Fibroblast of mammary gland (primary cell): ENCODE measurements around the gene MAP2.

Experiments used
- DNase-seq: peaks from one replicate; pipeline ENCODE4 v3.0.0-alpha.2; 2010; ENCODE audit warnings: low read depth
- H3K4me3 ChIP-seq: 2 replicates; pipeline ENCODE4 v1.5.1; 2011; ENCODE audit warnings: low read depth, mild to moderate bottlenecking, low read length, moderate library complexity; ENCODE audit not compliant: control insufficient read depth
- CTCF ChIP-seq: conservative IDR thresholded peaks from 2 replicates; pipeline ENCODE4 v1.5.1; 2011; ENCODE audit warnings: low read depth, low read length, inconsistent platforms; ENCODE audit not compliant: control insufficient read depth, insufficient read depth

MAP2 gene

GRCh38 chr2:209441541-209441940 lies 17.7 kb downstream of the MAP2 start:
- H3K4me3 ChIP-seq = no peak overlapping the region
- DNase-seq = no peak
- no peak for TF ChIP-seq CTCF

GRCh38 chr2:209442939-209443338 lies 19.1 kb downstream of the MAP2 start:
- DNase-seq = no peak

GRCh38 chr2:209445485-209445884 lies 21.6 kb downstream of the MAP2 start:
- no peak for TF ChIP-seq CTCF
- no peak for DNase-seq
- H3K4me3 ChIP-seq = no peak overlapping the region

More at GRCh38 chr2:209442939-209443338, 19.1 kb downstream of the MAP2 start:
- no peak overlapping the region for H3K4me3 ChIP-seq
- no peak for TF ChIP-seq CTCF

GRCh38 chr2:209451209-209451834 lies 27.5 kb downstream of the MAP2 start:
- H3K4me3 ChIP-seq = no peak overlapping the region
- no peak for TF ChIP-seq CTCF
- no peak for DNase-seq

GRCh38 chr2:209456489-209456888 lies 32.6 kb downstream of the MAP2 start:
- no peak for TF ChIP-seq CTCF
- no peak overlapping the region for H3K4me3 ChIP-seq

GRCh38 chr2:209458008-209458979 lies 34.4 kb downstream of the MAP2 start:
- DNase-seq = no peak
- TF ChIP-seq CTCF = no peak
- no peak overlapping the region for H3K4me3 ChIP-seq

More at GRCh38 chr2:209456489-209456888, 32.6 kb downstream of the MAP2 start:
- no peak for DNase-seq
